ENCODE results near the gene MIAT. TPM values are rescaled to one million over a fixed set of nuclear protein-coding genes. Genes with fewer than 3 reads are reported as not detected.
A peak's percentile ranks its signal among the peaks of the same experiment; 100 is the strongest.

MIAT gene
- total and polyA plus RNA-seq, 9 of the 15 experiments (the other 6 are each of a cell fraction or from before 2014, with no cell fraction given), result 0.03 to 0.93 (median 0.34) TPM

DNA sequence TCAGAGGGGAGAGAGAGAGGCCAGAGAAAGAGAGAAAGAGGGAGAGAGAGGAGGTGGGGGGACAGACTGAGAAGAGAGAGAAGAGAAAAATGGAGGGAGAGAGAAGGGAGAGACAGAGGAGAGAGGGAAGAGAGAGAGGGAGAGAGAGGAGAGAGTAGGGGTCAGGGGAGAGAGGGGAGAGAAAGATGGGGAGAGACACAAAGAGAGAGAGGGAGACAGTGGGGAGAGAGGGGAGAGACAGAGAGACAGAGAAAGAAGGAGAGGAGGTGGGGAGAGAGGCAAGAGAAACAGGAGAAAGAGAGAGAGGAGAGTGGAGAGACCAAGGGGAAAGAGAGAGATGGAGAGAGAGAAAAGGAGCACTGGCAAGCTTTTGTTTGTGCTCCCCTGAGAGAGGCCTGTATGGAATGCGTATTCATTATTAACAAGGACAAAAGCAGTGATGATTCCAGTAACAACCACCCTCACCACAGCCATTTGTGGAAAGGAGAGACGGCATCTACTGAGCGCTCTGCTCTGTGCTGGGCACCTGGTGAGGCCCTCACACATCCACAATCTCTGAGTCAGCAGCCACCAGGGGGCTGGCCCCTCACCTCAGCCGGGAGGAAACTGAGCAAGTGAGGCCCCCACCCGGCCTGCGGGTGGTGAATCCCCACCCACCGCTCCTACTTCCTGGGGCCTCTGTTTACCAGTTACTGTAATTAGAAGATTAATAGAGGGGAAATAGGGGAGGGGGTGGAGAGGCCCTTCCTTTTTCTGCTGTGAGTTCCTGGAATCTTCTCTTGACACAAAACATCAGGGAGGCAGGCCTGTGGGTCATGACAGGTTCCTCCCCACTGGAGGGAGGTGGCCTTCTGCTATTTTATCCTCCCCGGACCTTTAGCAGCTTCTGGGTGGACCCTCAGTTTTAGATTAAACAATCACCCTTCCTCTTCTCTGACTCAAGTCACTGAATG is 14.6 kb upstream of the MIAT start (continued):
- TF ChIP-seq PHF21A (IDR thresholded peaks at IDR 0.05; ENCODE audit: borderline replicate concordance, low read depth) (peak; percentile 62; the same call in 1 of the 2 replicates), IRF2 (CRISPR knock-in tag; IDR thresholded peaks at IDR 0.05) (no peak), DDX20 (tag; IDR thresholded peaks at IDR 0.05; ENCODE audit: low read depth) (no peak), THRB (CRISPR knock-in tag; conservative IDR thresholded peaks at IDR 0.05) (peak; percentile 91), XRCC5 (IDR thresholded peaks at IDR 0.05; ENCODE audit: low read depth, low read length) (no peak), MAFK (IDR thresholded peaks at IDR 0.05; ENCODE audit: low read length) (no peak; the same call in 1 of the 2 replicates), AFF1 (IDR thresholded peaks at IDR 0.05; ENCODE audit: low read depth in 1 of 2, partially characterized antibody in 2 of 2) (peak in 1 of 2 experiments; percentile 34), FIP1L1 (IDR thresholded peaks at IDR 0.05; ENCODE audit: low read depth, low read length, poor library complexity, severe bottlenecking) (no peak), SREBF2 (CRISPR knock-in tag; IDR thresholded peaks at IDR 0.05) (no peak), LARP7 (IDR thresholded peaks at IDR 0.05) (peak; percentile 98), CBFA2T3 (IDR thresholded peaks at IDR 0.05) (no peak), NCOR1 (IDR thresholded peaks at IDR 0.05) (peak; percentile 34; the same call in 1 of the 2 replicates), ZNF316 (IDR thresholded peaks at IDR 0.05) (peak; percentile 17; the same call in 1 of the 2 replicates), STAT6 (CRISPR knock-in tag; IDR thresholded peaks at IDR 0.05) (no peak)
- TF ChIP-seq, protein P1, sequence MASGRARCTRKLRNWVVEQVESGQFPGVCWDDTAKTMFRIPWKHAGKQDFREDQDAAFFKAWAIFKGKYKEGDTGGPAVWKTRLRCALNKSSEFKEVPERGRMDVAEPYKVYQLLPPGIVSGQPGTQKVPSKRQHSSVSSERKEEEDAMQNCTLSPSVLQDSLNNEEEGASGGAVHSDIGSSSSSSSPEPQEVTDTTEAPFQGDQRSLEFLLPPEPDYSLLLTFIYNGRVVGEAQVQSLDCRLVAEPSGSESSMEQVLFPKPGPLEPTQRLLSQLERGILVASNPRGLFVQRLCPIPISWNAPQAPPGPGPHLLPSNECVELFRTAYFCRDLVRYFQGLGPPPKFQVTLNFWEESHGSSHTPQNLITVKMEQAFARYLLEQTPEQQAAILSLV (tag; IDR thresholded peaks at IDR 0.05), result no peak
- TF ChIP-seq, protein P2, sequence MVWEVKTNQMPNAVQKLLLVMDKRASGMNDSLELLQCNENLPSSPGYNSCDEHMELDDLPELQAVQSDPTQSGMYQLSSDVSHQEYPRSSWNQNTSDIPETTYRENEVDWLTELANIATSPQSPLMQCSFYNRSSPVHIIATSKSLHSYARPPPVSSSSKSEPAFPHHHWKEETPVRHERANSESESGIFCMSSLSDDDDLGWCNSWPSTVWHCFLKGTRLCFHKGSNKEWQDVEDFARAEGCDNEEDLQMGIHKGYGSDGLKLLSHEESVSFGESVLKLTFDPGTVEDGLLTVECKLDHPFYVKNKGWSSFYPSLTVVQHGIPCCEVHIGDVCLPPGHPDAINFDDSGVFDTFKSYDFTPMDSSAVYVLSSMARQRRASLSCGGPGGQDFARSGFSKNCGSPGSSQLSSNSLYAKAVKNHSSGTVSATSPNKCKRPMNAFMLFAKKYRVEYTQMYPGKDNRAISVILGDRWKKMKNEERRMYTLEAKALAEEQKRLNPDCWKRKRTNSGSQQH (CRISPR knock-in tag; IDR thresholded peaks at IDR 0.05), result peak; percentile 95
